Endothelial cell of umbilical vein (primary cell): ENCODE results near the gene MAFB. TPM values are rescaled to one million over a fixed set of nuclear protein-coding genes. Genes with fewer than 3 reads are reported as not detected.

ENCODE experiments used
- BruUV-seq: library from RNA; stranded (reverse); fragments of 400-500 nt; replicated peaks from 2 replicates; lab custom pipeline; 2021; lab: Mats Ljungman, UMichigan
- CTCF ChIA-PET: fragments of 300-600, 350-600 bp; sonication (Branson Sonifier 250); formaldehyde crosslinking; loops from one replicate; lab custom pipeline; 2021; ENCODE audit warnings: antibody characterized with exemption, inconsistent platforms; lab: Charles Lee
- POLR2A ChIA-PET: fragments of 300-600, 350-600 bp; sonication (Branson Sonifier 250); formaldehyde crosslinking; loops from one replicate; lab custom pipeline; 2021; ENCODE audit warnings: antibody characterized with exemption, inconsistent platforms; lab: Charles Lee
- DNase-seq: peaks from one replicate; pipeline ENCODE4 v3.0.0-alpha.2; 2011; ENCODE audit warnings: low read depth, low spot score
- FAIRE-seq: peaks from 2 replicates; lab custom pipeline; 2011; peaks lifted over from hg19 to GRCh38; lab: Jason Lieb, UNC
- H2AFZ ChIP-seq: 2 replicates; pipeline ENCODE4 v1.6.0; 2012; ENCODE audit warnings: low read depth, low read length, control low read depth, inconsistent platforms
- H3K27ac ChIP-seq: 2 replicates; pipeline ENCODE4 v1.5.1; 2011; ENCODE audit warnings: low read depth, mild to moderate bottlenecking, control low read depth, low read length, moderate library complexity; ENCODE audit not compliant: insufficient read depth
- H3K27me3 ChIP-seq, 2 experiments: 2 replicates each; pipeline versions ENCODE4 v1.6.0 to v1.6.1; 2011; ENCODE audit warnings: low read length in 2 of 2, mixed read lengths in 1 of 2; ENCODE audit not compliant: control insufficient read depth in 2 of 2, insufficient read depth in 2 of 2
- H3K36me3 ChIP-seq, 2 experiments: 2 replicates in 1 of 2; 3 replicates in 1 of 2; pipeline ENCODE4 v1.5.1; 2011; ENCODE audit warnings: low read length in 2 of 2, mild to moderate bottlenecking in 1 of 2, moderate library complexity in 1 of 2; ENCODE audit not compliant: control insufficient read depth in 2 of 2, insufficient read depth in 2 of 2; ENCODE audit errors: extremely low read depth in 1 of 2
- H3K4me1 ChIP-seq: 3 replicates; pipeline ENCODE4 v1.5.1; 2011; ENCODE audit warnings: mild to moderate bottlenecking, low read length; ENCODE audit not compliant: control insufficient read depth, insufficient read depth; ENCODE audit errors: extremely low read depth
- H3K4me2 ChIP-seq: 2 replicates; pipeline ENCODE4 v1.6.1; 2011; ENCODE audit warnings: low read length, control low read depth, mixed read lengths; ENCODE audit not compliant: insufficient read depth
- H3K4me3 ChIP-seq, 3 experiments: fragments of 200-600 bp in 1 of 3; sonication (generic), shearing (Covaris generic) in 1 of 3; replicated peaks in 1 of 3; 2 replicates each; pipeline ENCODE4 v1.5.1; 2011 to 2016; ENCODE audit warnings: control low read depth in 3 of 3, low read length in 3 of 3, mild to moderate bottlenecking in 2 of 3, inconsistent platforms in 1 of 3, low read depth in 1 of 3, moderate library complexity in 1 of 3; ENCODE audit not compliant: insufficient read depth in 1 of 3
- H3K79me2 ChIP-seq: 2 replicates; pipeline ENCODE4 v1.6.0; 2012; ENCODE audit warnings: low read length, inconsistent platforms; ENCODE audit not compliant: control insufficient read depth, insufficient read depth
- H3K9ac ChIP-seq: replicated peaks from 2 replicates; pipeline ENCODE3; 2011; ENCODE audit warnings: low read length, control low read depth; ENCODE audit not compliant: insufficient read depth; ENCODE audit errors: extremely low read depth
- H3K9me1 ChIP-seq: replicated peaks from 3 replicates; pipeline ENCODE4 v1.6.0; 2011; ENCODE audit warnings: mild to moderate bottlenecking, low read length; ENCODE audit not compliant: control insufficient read depth, insufficient read depth; ENCODE audit errors: extremely low read depth
- H3K9me3 ChIP-seq: replicated peaks from 2 replicates; pipeline ENCODE4 v1.5.1; 2012; ENCODE audit warnings: low read length, inconsistent platforms; ENCODE audit not compliant: control insufficient read depth, insufficient read depth
- H4K20me1 ChIP-seq: replicated peaks from 2 replicates; pipeline ENCODE3; 2011; ENCODE audit warnings: mild to moderate bottlenecking, low read length; ENCODE audit not compliant: control insufficient read depth, insufficient read depth; ENCODE audit errors: extremely low read depth
- CTCF ChIP-seq, 2 donors: IDR thresholded peaks; 1 replicate in 1 of 2; 2 replicates in 1 of 2; pipeline ENCODE4 v1.5.1; 2011; ENCODE audit warnings: low read length in 2 of 2, mild to moderate bottlenecking in 2 of 2, moderate library complexity in 2 of 2, control low read depth in 1 of 2, inconsistent platforms in 1 of 2, low read depth in 1 of 2; ENCODE audit not compliant: insufficient read depth in 1 of 2; ENCODE audit errors: extremely low read depth in 1 of 2
- EZH2 ChIP-seq: IDR thresholded peaks from 2 replicates; pipeline ENCODE4 v1.6.1; 2012; ENCODE audit warnings: borderline replicate concordance, low read depth, mild to moderate bottlenecking, moderate library complexity, low read length, inconsistent platforms; ENCODE audit not compliant: severe bottlenecking
- FOS ChIP-seq: IDR thresholded peaks from 2 replicates; pipeline ENCODE4 v1.6.1; 2011; ENCODE audit warnings: mild to moderate bottlenecking, low read length, moderate library complexity, borderline replicate concordance; ENCODE audit not compliant: insufficient read depth
- GATA2 ChIP-seq: IDR thresholded peaks from 2 replicates; pipeline ENCODE4 v1.7.0; 2011; ENCODE audit warnings: low read depth, mild to moderate bottlenecking, moderate library complexity, mixed read lengths, low read length; ENCODE audit not compliant: insufficient read length, insufficient read depth
- JUN ChIP-seq: IDR thresholded peaks from 2 replicates; pipeline ENCODE4 v1.6.1; 2011; ENCODE audit warnings: borderline replicate concordance, low read depth; ENCODE audit not compliant: insufficient read length, insufficient read depth
- MAX ChIP-seq: IDR thresholded peaks from 2 replicates; pipeline ENCODE4 v1.6.1; 2011; ENCODE audit not compliant: insufficient read depth, insufficient read length
- MYC ChIP-seq: IDR thresholded peaks from one replicate; pipeline ENCODE4 v1.6.1; 2011; ENCODE audit warnings: mild to moderate bottlenecking, low read depth, low read length
- POLR2A ChIP-seq: IDR thresholded peaks from 2 replicates; pipeline ENCODE4 v1.6.1; 2012; ENCODE audit warnings: low read depth, mild to moderate bottlenecking, control low read depth, low read length
- POLR2AphosphoS5 ChIP-seq: IDR thresholded peaks from 2 replicates; pipeline ENCODE4 v1.6.1; 2012; ENCODE audit warnings: low read depth, mild to moderate bottlenecking, control low read depth, low read length, moderate library complexity; ENCODE audit not compliant: insufficient read depth
- dilution Hi-C: fragments of 300-500 bp; cut with MboI; formaldehyde crosslinking; loops from one replicate; pipeline ENCODE4 v1.15.0; 2019; ENCODE audit warnings: low sequenced_read_pairs; ENCODE audit not compliant: extremely low pct_ligation_motif_present
- intact Hi-C: fragments of 100-400 bp; cut with micrococcal nuclease; formaldehyde crosslinking; loops from one replicate; pipeline ENCODE4 v1.10.0; 2022
- polyA plus RNA-seq, 4 experiments: library from polyadenylated mRNA; depleted of rRNA in 3 of 4; stranded (reverse) in 3 of 4; unstranded in 1 of 4; fragments of >200 nt; gene quantifications; 2 replicates each; pipeline versions ENCODE4 v1.2.1 to v1.2.3, GENCODE V29; 2011 to 2012; ENCODE audit warnings: missing spikeins in 1 of 4
- total RNA-seq: library from RNA; stranded (reverse); gene quantifications from 2 replicates; pipeline ENCODE4 v1.2.3, GENCODE V29; 2021

Gene MAFB
- total and polyA plus RNA-seq, 2 donors (not counting 3 experiments of a cell fraction or from before 2014, with no cell fraction given) = 1.8 to 3.4 TPM

GRCh38 chr20:40714916-40715315 lies 25.9 kb upstream of the MAFB start:
- Histone ChIP-seq H3K4me1 (no peaks in the 10 kb centered on the region), H2AFZ (no peak overlapping the region), H3K36me3 (no peaks in the 10 kb centered on the region), H3K79me2 (no peaks in the 10 kb centered on the region), H3K4me3 (no peak overlapping the region), H3K27me3 (peaks cover 0 to 3% of the 10 kb centered on the region in 2 experiments), H3K9me3 (no peaks in the 10 kb centered on the region), H3K9me1 (no peaks in the 10 kb centered on the region), H3K27ac (no peak overlapping the region), H4K20me1 (no peaks in the 10 kb centered on the region), H3K4me2 (no peak overlapping the region), H3K9ac (no peak overlapping the region)
- FAIRE-seq (no peak), DNase-seq (no peak)
- no TSS peak for BruUV-seq
- ChIA-PET CTCF (interaction anchor here (0.8 to 1.4 kb wide), 3 partner anchors 10 to 26 kb away, joined by 3 to 6 read pairs (median 4); no protein-coding TSS in a partner anchor), POLR2A (no interaction called here)
- TF ChIP-seq EZH2 (no peak), MAX (no peak), POLR2AphosphoS5 (no peak), MYC (no peak), CTCF (IDR thresholded peaks at IDR 0.05; ENCODE audit: extremely low read depth in 1 of 2, insufficient read depth in 1 of 2, low read depth in 1 of 2, low read length in 2 of 2) (no peak), JUN (no peak), POLR2A (no peak), GATA2 (no peak), FOS (no peak)
- dilution Hi-C loops = no loop called here
- intact Hi-C loops = no loop called here
